WTC11 (cell line): ENCODE measurements around the gene DCX. TPM values are rescaled to one million over a fixed set of nuclear protein-coding genes. Genes with fewer than 3 reads are reported as not detected.
"Not testable (repeated sequence)": the region's sequence is repeated elsewhere in the genome, so short reads cannot be mapped to it uniquely, and the experiment has no call there.

ENCODE experiments used
- ATAC-seq: fragments of 200-7000 bp; cut with Tn5 transposase; 2 replicates; pipeline ENCODE4 v1.10.0; 2021; ENCODE audit warnings: mild to moderate bottlenecking, moderate library complexity
- CTCF ChIA-PET: fragments of 300-600 bp; sonication (Branson Sonifier 250); formaldehyde crosslinking; loops from one replicate; lab custom pipeline; 2021; ENCODE audit warnings: antibody characterized with exemption; lab: Charles Lee
- POLR2A ChIA-PET: fragments of 350-600 bp; sonication (Branson Sonifier 250); formaldehyde crosslinking; loops from one replicate; lab custom pipeline; 2021; ENCODE audit warnings: antibody characterized with exemption; lab: Charles Lee
- DNase-seq: peaks from one replicate; pipeline ENCODE4 v3.0.0; 2021; ENCODE audit warnings: low spot score
- H3K27ac Mint-ChIP-seq: 2 replicates; pipeline ENCODE4 v1.8.0; 2021; ENCODE audit warnings: mixed read lengths
- H3K27me3 Mint-ChIP-seq: 2 replicates; pipeline ENCODE4 v1.8.0; 2021; ENCODE audit warnings: low read depth, mild to moderate bottlenecking, moderate library complexity, mixed read lengths
- H3K36me3 Mint-ChIP-seq: 2 replicates; pipeline ENCODE4 v1.8.0; 2021; ENCODE audit warnings: mixed read lengths
- H3K4me1 Mint-ChIP-seq: 2 replicates; pipeline ENCODE4 v1.8.0; 2022; ENCODE audit warnings: mixed read lengths
- H3K4me3 Mint-ChIP-seq: 2 replicates; pipeline ENCODE4 v1.8.0; 2021; ENCODE audit warnings: mild to moderate bottlenecking, moderate library complexity, mixed read lengths
- H3K9me3 Mint-ChIP-seq: 2 replicates; pipeline ENCODE4 v1.8.0; 2021; ENCODE audit warnings: mixed read lengths
- CREB1 ChIP-seq: sonication (generic); formaldehyde crosslinking; IDR thresholded peaks from 2 replicates; pipeline ENCODE4 v1.8.0; 2023; ENCODE audit warnings: mild to moderate bottlenecking, missing genetic modification reagents
- CREM ChIP-seq: sonication (generic); formaldehyde crosslinking; IDR thresholded peaks from 2 replicates; pipeline ENCODE4 v1.8.1; 2022; ENCODE audit warnings: mild to moderate bottlenecking, missing genetic modification reagents, moderate library complexity
- CTCF ChIP-seq: fragments of 200-600 bp; IDR thresholded peaks from 2 replicates; pipeline ENCODE4 v1.8.0; 2022; ENCODE audit warnings: antibody characterized with exemption
- ELF4 ChIP-seq: sonication (generic); formaldehyde crosslinking; IDR thresholded peaks from 2 replicates; pipeline ENCODE4 v1.8.1; 2022; ENCODE audit warnings: low read depth, mild to moderate bottlenecking, moderate library complexity, missing genetic modification reagents
- FOXK1 ChIP-seq: sonication (generic); formaldehyde crosslinking; IDR thresholded peaks from 2 replicates; pipeline ENCODE4 v1.8.0; 2022; ENCODE audit warnings: mild to moderate bottlenecking, moderate library complexity, missing genetic modification reagents
- GTF2I ChIP-seq: fragments of 250-450 bp; sonication (Bioruptor Pico); conservative IDR thresholded peaks from 2 replicates; pipeline ENCODE4 v1.4.0; 2021; ENCODE audit warnings: mild to moderate bottlenecking
- NFE2L1 ChIP-seq: sonication (generic); formaldehyde crosslinking; IDR thresholded peaks from 2 replicates; pipeline ENCODE4 v1.8.1; 2023; ENCODE audit warnings: missing genetic modification reagents
- SOX15 ChIP-seq: fragments of 250-450 bp; sonication (Bioruptor Pico); IDR thresholded peaks from 2 replicates; pipeline ENCODE4 v1.9.0; 2021; ENCODE audit warnings: mild to moderate bottlenecking
- USF2 ChIP-seq: sonication (generic); formaldehyde crosslinking; IDR thresholded peaks from 2 replicates; pipeline ENCODE4 v1.8.1; 2023; ENCODE audit warnings: mild to moderate bottlenecking, missing genetic modification reagents, moderate library complexity
- ZNF219 ChIP-seq: sonication (generic); formaldehyde crosslinking; IDR thresholded peaks from 2 replicates; pipeline ENCODE4 v1.8.0; 2023; ENCODE audit warnings: missing genetic modification reagents, mild to moderate bottlenecking, borderline replicate concordance
- ZSCAN18 ChIP-seq: fragments of 250-450 bp; sonication (Bioruptor Pico); IDR thresholded peaks from 2 replicates; pipeline ENCODE4 v2.1.2; 2022; ENCODE audit warnings: mild to moderate bottlenecking, moderate library complexity
- total RNA-seq: library from RNA; stranded (reverse); gene quantifications from 3 replicates; pipeline ENCODE4 v1.2.3, GENCODE V29; 2021
- TF ChIP-seq, protein P1 (sequence below): fragments of 250-450 bp; sonication (Bioruptor Pico); IDR thresholded peaks from 2 replicates; pipeline ENCODE4 v1.8.0; 2021; ENCODE audit warnings: mild to moderate bottlenecking
- TF ChIP-seq, protein P2 (sequence below): sonication (generic); formaldehyde crosslinking; IDR thresholded peaks from 2 replicates; pipeline ENCODE4 v1.8.0; 2022; ENCODE audit warnings: mild to moderate bottlenecking, missing genetic modification reagents
- TF ChIP-seq, protein P3 (sequence below): fragments of 250-450 bp; sonication (Bioruptor Pico); IDR thresholded peaks from 2 replicates; pipeline ENCODE4 v1.9.0; 2021; ENCODE audit warnings: moderate library complexity, mild to moderate bottlenecking, inconsistent platforms, borderline replicate concordance
- TF ChIP-seq, protein P4 (sequence below): sonication (generic); formaldehyde crosslinking; IDR thresholded peaks from 2 replicates; pipeline ENCODE4 v1.8.0; 2022; ENCODE audit warnings: mild to moderate bottlenecking, missing genetic modification reagents

DCX gene
- total RNA-seq, 1 experiment from 2014 or later = 2.1 TPM

DNA sequence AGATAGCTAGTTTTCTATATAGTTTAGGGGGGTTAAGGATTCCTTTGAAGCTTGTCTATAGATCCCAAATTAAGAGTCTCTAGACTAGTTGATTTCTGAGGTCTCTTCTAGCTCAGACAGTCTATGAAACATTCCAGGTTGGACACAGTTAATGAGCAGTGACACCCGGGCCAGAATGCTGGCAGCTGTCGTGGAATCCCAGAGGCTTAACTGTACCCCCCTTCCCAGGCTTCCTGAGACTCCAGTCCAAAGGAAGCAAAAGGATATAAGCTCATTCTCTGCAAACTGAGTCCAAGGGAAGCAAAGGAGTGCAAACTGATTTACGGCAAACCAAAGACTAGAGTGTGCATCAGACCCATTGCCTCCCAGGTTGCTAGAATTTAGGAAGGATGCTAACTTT lies 62.9 kb downstream of the DCX start (continued):
- TF ChIP-seq, protein P1, sequence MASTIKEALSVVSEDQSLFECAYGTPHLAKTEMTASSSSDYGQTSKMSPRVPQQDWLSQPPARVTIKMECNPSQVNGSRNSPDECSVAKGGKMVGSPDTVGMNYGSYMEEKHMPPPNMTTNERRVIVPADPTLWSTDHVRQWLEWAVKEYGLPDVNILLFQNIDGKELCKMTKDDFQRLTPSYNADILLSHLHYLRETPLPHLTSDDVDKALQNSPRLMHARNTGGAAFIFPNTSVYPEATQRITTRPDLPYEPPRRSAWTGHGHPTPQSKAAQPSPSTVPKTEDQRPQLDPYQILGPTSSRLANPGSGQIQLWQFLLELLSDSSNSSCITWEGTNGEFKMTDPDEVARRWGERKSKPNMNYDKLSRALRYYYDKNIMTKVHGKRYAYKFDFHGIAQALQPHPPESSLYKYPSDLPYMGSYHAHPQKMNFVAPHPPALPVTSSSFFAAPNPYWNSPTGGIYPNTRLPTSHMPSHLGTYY (CRISPR knock-in tag) = no peak
- TF ChIP-seq, protein P2, sequence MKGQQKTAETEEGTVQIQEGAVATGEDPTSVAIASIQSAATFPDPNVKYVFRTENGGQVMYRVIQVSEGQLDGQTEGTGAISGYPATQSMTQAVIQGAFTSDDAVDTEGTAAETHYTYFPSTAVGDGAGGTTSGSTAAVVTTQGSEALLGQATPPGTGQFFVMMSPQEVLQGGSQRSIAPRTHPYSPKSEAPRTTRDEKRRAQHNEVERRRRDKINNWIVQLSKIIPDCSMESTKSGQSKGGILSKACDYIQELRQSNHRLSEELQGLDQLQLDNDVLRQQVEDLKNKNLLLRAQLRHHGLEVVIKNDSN (CRISPR knock-in tag) = no peak
- no peak for TF ChIP-seq CTCF
- TF ChIP-seq, all 79 proteins: peak for 0

DNA sequence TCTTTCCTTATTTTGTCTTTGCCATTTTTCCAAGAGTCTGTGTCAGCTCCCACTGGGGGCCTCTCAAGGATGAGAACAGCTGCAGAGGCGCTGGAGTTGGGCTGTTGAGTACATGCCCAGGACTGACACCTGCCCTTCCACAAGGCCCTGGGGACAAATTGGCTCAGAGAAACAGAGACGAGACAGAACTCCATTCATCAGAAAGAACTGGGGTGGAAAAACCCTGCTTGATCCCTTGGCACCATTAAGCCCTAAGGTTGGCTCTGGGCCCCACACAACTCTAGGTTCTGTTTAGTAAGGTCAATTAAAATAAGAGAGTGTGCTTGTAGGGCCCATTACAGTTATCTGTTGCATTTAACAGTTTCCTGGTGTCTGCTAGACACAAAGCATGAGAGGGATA lies 63.6 kb downstream of the DCX start:
- DNase-seq (no peak), ATAC-seq (no peak)
- H3K4me3 Mint-ChIP-seq = no peak overlapping the region
- peaks cover 30% of the 10 kb centered on the region for H3K27me3 Mint-ChIP-seq
- peaks cover 4% of the 10 kb centered on the region for H3K9me3 Mint-ChIP-seq
- no peak overlapping the region for H3K27ac Mint-ChIP-seq
- H3K36me3 Mint-ChIP-seq = no peaks in the 10 kb centered on the region; the same call in 1 of the 2 replicates
- TF ChIP-seq ELF4 (CRISPR knock-in tag) (no peak), SOX15 (no peak)
- TF ChIP-seq, protein P3, sequence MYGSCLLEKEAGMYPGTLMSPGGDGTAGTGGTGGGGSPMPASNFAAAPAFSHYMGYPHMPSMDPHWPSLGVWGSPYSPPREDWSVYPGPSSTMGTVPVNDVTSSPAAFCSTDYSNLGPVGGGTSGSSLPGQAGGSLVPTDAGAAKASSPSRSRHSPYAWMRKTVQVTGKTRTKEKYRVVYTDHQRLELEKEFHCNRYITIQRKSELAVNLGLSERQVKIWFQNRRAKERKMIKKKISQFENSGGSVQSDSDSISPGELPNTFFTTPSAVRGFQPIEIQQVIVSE (CRISPR knock-in tag) = no peak
- H3K4me1 Mint-ChIP-seq = no peaks in the 10 kb centered on the region
- CTCF ChIA-PET = no interaction called here
- POLR2A ChIA-PET = interaction anchor here (0.7 kb wide), 1 partner anchor 59 kb away, joined by 3 read pairs; no protein-coding TSS in a partner anchor

- CTCF ChIA-PET, H3K27ac Mint-ChIP-seq, DNase-seq, H3K36me3 Mint-ChIP-seq, H3K4me3 Mint-ChIP-seq, POLR2A ChIA-PET, ATAC-seq, H3K9me3 Mint-ChIP-seq, H3K4me1 Mint-ChIP-seq: not testable (repeated sequence)
- H3K27me3 Mint-ChIP-seq = peaks cover 39% of the 10 kb centered on the region
Observed at GRCh38 chrX:111346150-111346549, 65.8 kb downstream of the DCX start.

- ChIA-PET CTCF (no interaction called here), POLR2A (no interaction called here)
- Mint-ChIP-seq H3K36me3 (no peaks in the 10 kb centered on the region), H3K4me1 (no peaks in the 10 kb centered on the region), H3K27me3 (peaks cover 36% of the 10 kb centered on the region), H3K27ac (no peak overlapping the region), H3K9me3 (no peaks in the 10 kb centered on the region), H3K4me3 (no peak overlapping the region)
- TF ChIP-seq USF2 (CRISPR knock-in tag) = no peak
- no peak for TF ChIP-seq GTF2I (CRISPR knock-in tag)
- TF ChIP-seq NFE2L1 (CRISPR knock-in tag) = no peak
- TF ChIP-seq ZNF219 (CRISPR knock-in tag) = no peak
- no peak for TF ChIP-seq FOXK1
- TF ChIP-seq, protein P4, sequence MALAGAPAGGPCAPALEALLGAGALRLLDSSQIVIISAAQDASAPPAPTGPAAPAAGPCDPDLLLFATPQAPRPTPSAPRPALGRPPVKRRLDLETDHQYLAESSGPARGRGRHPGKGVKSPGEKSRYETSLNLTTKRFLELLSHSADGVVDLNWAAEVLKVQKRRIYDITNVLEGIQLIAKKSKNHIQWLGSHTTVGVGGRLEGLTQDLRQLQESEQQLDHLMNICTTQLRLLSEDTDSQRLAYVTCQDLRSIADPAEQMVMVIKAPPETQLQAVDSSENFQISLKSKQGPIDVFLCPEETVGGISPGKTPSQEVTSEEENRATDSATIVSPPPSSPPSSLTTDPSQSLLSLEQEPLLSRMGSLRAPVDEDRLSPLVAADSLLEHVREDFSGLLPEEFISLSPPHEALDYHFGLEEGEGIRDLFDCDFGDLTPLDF = no peak
- TF ChIP-seq, protein P3 (CRISPR knock-in tag) = no peak
- no peak for TF ChIP-seq CREM (CRISPR knock-in tag)
- no peak for TF ChIP-seq ZSCAN18
- no peak for TF ChIP-seq CREB1 (CRISPR knock-in tag)
- no peak for ATAC-seq
- no peak for DNase-seq
Observed at GRCh38 chrX:111340054-111340453, 71.9 kb downstream of the DCX start.
